Measurements from ENCODE around the gene UNC79. TPM values are rescaled to one million over a fixed set of nuclear protein-coding genes. Genes with fewer than 3 reads are reported as not detected.

UNC79 gene
- total RNA-seq, 1 experiment from 2014 or later, result 0.07 TPM

DNA sequence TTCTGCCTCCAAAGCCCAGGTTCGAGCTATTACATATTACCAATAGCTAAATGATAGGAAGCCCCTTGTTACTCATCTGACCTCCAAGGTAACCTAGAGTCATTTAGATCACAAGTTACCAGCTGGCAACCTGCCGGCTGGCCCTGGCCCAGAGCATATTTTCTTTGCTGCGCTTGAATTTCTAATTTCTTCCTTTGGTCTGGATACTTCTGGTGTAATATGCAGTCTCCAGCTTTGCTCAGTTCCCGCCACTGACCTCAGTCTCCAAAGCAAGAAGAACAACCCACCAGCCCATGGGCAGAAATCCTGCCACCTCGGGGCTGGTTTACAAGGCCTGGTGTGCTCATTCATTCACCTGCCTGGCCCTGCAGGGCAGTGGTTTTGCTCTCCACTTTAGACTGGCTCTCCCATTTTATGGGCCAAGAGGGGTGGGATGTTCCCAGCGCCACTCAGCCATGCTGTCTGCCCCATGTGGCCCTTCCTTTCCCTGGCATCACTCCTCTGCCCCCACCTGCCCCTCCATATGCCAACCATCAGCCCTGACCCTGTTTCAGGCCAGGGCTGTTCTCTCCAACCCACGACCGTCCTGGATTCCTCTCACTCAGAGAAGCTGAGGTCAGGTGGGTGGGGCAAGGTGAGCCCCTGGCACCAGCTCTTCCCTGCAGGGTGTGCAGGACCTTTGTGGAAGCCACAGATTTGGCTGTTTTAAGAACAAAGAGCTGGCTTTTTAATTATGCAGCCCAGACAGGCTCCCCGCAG lies 281.5 kb downstream of the UNC79 start:
- Histone ChIP-seq H3K9me3 (ENCODE audit: insufficient read depth, low read depth) (no peaks in the 10 kb centered on the region), H3K9me2 (ENCODE audit: insufficient read depth) (no peaks in the 10 kb centered on the region), H2AFZ (no peak overlapping the region), H3K27ac (no peak overlapping the region), H3K27me3 (ENCODE audit: insufficient read depth, low read depth) (peaks cover 74% of the 10 kb centered on the region), H3K4me3 (no peak overlapping the region), H3K36me3 (ENCODE audit: low read depth) (no peaks in the 10 kb centered on the region), H3K4me1 (replicated peaks; ENCODE audit: insufficient read depth) (0 out of 2 replicates have a peak, but pooled peaks cover 9% of the 10 kb centered on the region), H3K4me2 (0 out of 2 replicates have a peak overlapping the region, but pooled peaks have one; percentile 34), H3F3A (ENCODE audit: insufficient read depth, low read depth) (peaks cover 2% of the 10 kb centered on the region; the same call in 1 of the 2 replicates), H4K20me1 (ENCODE audit: insufficient read depth) (no peaks in the 10 kb centered on the region), H3K79me2 (ENCODE audit: low read depth) (no peaks in the 10 kb centered on the region)
- POLR2A ChIA-PET (ENCODE audit: unreplicated experiment), result no interaction called here
- no TSS peak for BruUV-seq (replicated peaks)
- intact Hi-C loops (cut with micrococcal nuclease; ENCODE audit: unreplicated experiment), result no loop called here
- TF ChIP-seq, protein P1, sequence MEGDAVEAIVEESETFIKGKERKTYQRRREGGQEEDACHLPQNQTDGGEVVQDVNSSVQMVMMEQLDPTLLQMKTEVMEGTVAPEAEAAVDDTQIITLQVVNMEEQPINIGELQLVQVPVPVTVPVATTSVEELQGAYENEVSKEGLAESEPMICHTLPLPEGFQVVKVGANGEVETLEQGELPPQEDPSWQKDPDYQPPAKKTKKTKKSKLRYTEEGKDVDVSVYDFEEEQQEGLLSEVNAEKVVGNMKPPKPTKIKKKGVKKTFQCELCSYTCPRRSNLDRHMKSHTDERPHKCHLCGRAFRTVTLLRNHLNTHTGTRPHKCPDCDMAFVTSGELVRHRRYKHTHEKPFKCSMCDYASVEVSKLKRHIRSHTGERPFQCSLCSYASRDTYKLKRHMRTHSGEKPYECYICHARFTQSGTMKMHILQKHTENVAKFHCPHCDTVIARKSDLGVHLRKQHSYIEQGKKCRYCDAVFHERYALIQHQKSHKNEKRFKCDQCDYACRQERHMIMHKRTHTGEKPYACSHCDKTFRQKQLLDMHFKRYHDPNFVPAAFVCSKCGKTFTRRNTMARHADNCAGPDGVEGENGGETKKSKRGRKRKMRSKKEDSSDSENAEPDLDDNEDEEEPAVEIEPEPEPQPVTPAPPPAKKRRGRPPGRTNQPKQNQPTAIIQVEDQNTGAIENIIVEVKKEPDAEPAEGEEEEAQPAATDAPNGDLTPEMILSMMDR (conservative IDR thresholded peaks at IDR 0.05), result no peak
- TF ChIP-seq EZH2 (IDR thresholded peaks at IDR 0.05; ENCODE audit: low read depth), result no peak
- CTCF ChIA-PET, result no interaction called here
- no peak for DNase-seq

DNA sequence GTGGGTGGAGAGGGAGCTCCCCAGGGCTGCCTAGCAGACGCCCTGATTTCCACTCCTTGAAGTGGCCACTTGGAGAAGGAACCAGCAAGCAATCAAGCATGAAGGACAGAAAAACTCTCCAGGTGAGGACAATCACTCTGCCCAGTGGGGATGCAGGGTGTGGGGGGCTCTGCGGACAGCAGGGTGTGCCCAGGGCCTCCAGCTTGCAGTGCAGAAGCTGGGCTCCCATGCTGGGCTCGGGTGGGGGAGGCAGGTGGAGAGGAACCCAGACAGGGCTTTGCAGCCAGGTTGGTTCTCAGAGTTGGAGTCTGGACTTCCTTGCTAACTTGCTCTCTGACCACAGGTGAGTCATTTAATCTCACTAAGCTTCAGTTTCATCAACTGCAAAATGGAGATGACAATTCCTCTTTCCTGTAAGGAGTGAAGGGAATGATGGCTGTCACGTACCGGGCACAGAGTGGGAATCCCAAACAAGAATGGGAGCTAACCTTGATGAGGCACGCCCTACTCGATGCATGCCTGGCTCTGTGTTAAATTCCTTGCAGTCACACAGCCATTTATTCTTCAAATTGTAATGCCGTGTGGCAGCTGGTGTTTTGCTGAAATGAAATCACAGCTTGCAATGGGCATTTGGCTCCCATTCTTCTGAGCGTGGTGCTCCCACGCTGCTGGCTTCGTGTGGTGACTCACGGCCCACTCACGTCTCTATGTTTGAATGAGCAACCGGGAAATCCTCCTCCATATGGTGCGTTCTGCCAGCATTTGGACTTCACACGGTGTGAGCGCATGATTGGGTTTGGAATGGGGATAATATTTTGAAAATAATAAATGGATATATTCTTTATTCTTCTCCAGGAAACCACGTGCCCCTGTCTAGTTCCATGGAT lies 282.3 kb downstream of the UNC79 start:
- TF ChIP-seq, protein P1 (conservative IDR thresholded peaks at IDR 0.05), result no peak
- no peak for TF ChIP-seq EZH2 (IDR thresholded peaks at IDR 0.05; ENCODE audit: low read depth)
- 0 out of 2 replicates have a peak, but pooled peaks cover 9% of the 10 kb centered on the region for H3K4me1 ChIP-seq (replicated peaks; ENCODE audit: insufficient read depth)
- no peaks in the 10 kb centered on the region for H3K36me3 ChIP-seq (ENCODE audit: low read depth)
- peak overlapping the region; percentile 34; the same call in 1 of the 2 replicates for H3K4me2 ChIP-seq
- no peaks in the 10 kb centered on the region for H3K79me2 ChIP-seq (ENCODE audit: low read depth)
- CTCF ChIA-PET, result no interaction called here
- no TSS peak for BruUV-seq (replicated peaks)
- H2AFZ ChIP-seq, result no peak overlapping the region
- no peak overlapping the region for H3K27ac ChIP-seq
- H3K9me2 ChIP-seq (ENCODE audit: insufficient read depth), result no peaks in the 10 kb centered on the region
- H3K27me3 ChIP-seq (ENCODE audit: insufficient read depth, low read depth), result peaks cover 73% of the 10 kb centered on the region
- H4K20me1 ChIP-seq (ENCODE audit: insufficient read depth), result no peaks in the 10 kb centered on the region
- intact Hi-C loops (cut with micrococcal nuclease; ENCODE audit: unreplicated experiment), result no loop called here
- peak in 1 of 2 experiments; percentile 41 for DNase-seq
- no peak overlapping the region for H3K4me3 ChIP-seq
- POLR2A ChIA-PET (ENCODE audit: unreplicated experiment), result no interaction called here
- no peaks in the 10 kb centered on the region for H3K9me3 ChIP-seq (ENCODE audit: insufficient read depth, low read depth)
- peaks cover 2% of the 10 kb centered on the region; the same call in 1 of the 2 replicates for H3F3A ChIP-seq (ENCODE audit: insufficient read depth, low read depth)

DNA sequence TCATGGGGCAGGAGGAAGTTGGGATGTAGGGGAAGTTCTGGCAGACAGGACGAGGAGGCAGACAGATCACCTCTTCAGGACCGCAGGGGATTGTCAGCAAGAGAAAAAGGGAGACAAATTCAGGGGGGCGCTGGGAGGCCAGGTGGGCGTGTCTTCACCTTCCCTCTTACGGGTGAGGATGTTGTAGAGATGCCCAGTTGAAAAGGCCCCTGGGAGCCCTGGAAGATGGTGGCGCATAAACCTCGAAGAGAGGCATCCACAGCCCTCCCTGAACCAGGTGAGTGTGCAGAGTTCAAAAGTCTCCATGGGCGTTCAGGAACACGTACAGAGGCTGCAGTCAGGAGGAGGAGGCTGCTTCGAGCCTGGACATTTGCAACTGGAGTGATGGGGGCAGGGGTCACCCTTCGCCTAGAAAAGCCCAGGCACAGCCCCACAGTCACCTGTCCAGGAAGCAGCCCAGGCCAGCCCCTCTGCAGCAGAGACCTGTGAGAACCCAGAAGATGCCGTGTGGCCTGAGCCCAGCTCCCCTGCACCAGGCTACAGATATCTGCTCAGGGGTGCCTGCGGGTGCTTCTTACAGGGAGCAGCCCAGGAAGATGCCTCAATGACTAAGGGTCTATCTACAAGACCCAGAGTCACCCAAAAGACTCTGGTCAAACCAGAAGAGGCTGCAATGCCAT lies 283.1 kb downstream of the UNC79 start:
- intact Hi-C loops (cut with micrococcal nuclease; ENCODE audit: unreplicated experiment), result no loop called here
- Histone ChIP-seq H3K4me3 (no peak overlapping the region), H3F3A (ENCODE audit: insufficient read depth, low read depth) (peaks cover 2% of the 10 kb centered on the region; the same call in 1 of the 2 replicates), H2AFZ (no peak overlapping the region), H3K27me3 (ENCODE audit: insufficient read depth, low read depth) (peaks cover 68% of the 10 kb centered on the region), H3K9me2 (ENCODE audit: insufficient read depth) (no peaks in the 10 kb centered on the region), H3K9me3 (ENCODE audit: insufficient read depth, low read depth) (no peaks in the 10 kb centered on the region), H4K20me1 (ENCODE audit: insufficient read depth) (no peaks in the 10 kb centered on the region), H3K36me3 (ENCODE audit: low read depth) (no peaks in the 10 kb centered on the region), H3K27ac (no peak overlapping the region), H3K79me2 (ENCODE audit: low read depth) (no peaks in the 10 kb centered on the region), H3K4me1 (replicated peaks; ENCODE audit: insufficient read depth) (0 out of 2 replicates have a peak, but pooled peaks cover 9% of the 10 kb centered on the region), H3K4me2 (no peak overlapping the region)
- no peak for DNase-seq
- TF ChIP-seq, protein P1 (conservative IDR thresholded peaks at IDR 0.05), result no peak
- TF ChIP-seq EZH2 (IDR thresholded peaks at IDR 0.05; ENCODE audit: low read depth), result no peak
- CTCF ChIA-PET, result no interaction called here
- POLR2A ChIA-PET (ENCODE audit: unreplicated experiment), result no interaction called here
- no TSS peak for BruUV-seq (replicated peaks)

Data from PC-9 (cell line).